BE2C (cell line): ENCODE data around the gene CYP26C1.

Experiments
- DNase-seq: peaks from one replicate; pipeline ENCODE4 v3.0.0-alpha.2; 2020
- H3K27me3 ChIP-seq: fragments of 250-450 bp; sonication (Bioruptor Pico); 2 replicates; pipeline ENCODE4 v1.5.1; 2020; ENCODE audit warnings: mild to moderate bottlenecking
- H3K36me3 ChIP-seq: fragments of 250-450 bp; sonication (Bioruptor Pico); 2 replicates; pipeline ENCODE4 v1.5.1; 2020; ENCODE audit warnings: mild to moderate bottlenecking
- H3K4me1 ChIP-seq: fragments of 250-450 bp; sonication (Bioruptor Pico); 2 replicates; pipeline ENCODE4 v1.5.1; 2020
- H3K4me3 ChIP-seq: 2 replicates; pipeline ENCODE4 v1.5.1; 2011; ENCODE audit warnings: low read depth, low read length
- H3K9me3 ChIP-seq: fragments of 250-450 bp; sonication (Bioruptor Pico); 2 replicates; pipeline ENCODE4 v1.5.1; 2020
- TF ChIP-seq, protein P1 (sequence below): IDR thresholded peaks from 2 replicates; pipeline ENCODE4 v1.5.1; 2012; ENCODE audit warnings: mild to moderate bottlenecking, low read depth, low read length

CYP26C1 gene

DNA sequence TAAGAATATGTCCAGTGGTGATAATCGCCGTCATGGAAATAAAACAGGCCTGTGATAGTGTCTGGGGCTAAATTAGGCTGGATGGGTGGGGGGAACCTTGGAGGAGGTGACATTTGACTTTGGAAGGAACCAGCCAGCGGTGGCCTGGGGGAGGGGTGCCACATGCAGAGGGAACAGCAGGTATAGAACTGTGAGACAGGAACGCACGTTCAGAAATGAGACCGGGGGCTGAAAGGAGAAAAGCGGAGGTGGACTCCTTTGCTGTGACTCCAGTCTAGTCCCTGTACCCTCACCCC, 10.5 kb downstream of the CYP26C1 start:
- Histone ChIP-seq H3K9me3 (no peaks in the 10 kb centered on the region), H3K4me1 (no peaks in the 10 kb centered on the region), H3K4me3 (no peak overlapping the region), H3K36me3 (no peaks in the 10 kb centered on the region), H3K27me3 (peaks cover 86% of the 10 kb centered on the region)
- DNase-seq: no peak
- TF ChIP-seq, protein P1, sequence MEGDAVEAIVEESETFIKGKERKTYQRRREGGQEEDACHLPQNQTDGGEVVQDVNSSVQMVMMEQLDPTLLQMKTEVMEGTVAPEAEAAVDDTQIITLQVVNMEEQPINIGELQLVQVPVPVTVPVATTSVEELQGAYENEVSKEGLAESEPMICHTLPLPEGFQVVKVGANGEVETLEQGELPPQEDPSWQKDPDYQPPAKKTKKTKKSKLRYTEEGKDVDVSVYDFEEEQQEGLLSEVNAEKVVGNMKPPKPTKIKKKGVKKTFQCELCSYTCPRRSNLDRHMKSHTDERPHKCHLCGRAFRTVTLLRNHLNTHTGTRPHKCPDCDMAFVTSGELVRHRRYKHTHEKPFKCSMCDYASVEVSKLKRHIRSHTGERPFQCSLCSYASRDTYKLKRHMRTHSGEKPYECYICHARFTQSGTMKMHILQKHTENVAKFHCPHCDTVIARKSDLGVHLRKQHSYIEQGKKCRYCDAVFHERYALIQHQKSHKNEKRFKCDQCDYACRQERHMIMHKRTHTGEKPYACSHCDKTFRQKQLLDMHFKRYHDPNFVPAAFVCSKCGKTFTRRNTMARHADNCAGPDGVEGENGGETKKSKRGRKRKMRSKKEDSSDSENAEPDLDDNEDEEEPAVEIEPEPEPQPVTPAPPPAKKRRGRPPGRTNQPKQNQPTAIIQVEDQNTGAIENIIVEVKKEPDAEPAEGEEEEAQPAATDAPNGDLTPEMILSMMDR: no peak

DNA sequence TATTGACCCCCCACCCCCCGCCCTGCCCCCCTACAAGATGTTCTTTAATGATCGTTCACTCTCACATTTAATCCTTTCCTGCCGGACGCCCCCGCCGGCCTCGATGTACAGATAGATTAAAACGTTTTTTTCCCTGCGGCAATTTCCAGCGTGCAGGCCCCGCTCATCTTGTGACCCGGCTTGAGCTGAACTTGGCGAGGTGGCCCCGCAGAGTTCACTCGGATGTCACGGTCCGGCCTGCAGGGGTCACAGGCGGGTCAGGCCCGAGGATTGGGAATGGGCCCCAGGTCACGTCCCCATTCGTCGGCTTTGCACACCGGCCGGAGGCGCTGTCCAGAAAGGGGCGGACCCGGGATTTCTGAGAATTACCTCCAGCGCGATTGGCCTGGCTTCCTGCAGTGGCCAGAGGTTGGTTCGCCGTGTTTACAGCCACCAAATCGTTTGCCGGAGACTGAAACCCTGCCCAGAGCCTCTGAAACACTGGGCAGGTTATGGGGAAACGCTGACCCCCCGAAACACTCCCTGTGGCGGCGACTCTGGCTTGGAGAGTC, 11.2 kb downstream of the CYP26C1 start:
- DNase-seq: no peak
- TF ChIP-seq, protein P1: no peak
- peak overlapping the region; percentile 25 for H3K4me3 ChIP-seq
- H3K4me1 ChIP-seq: no peaks in the 10 kb centered on the region
- H3K9me3 ChIP-seq: no peaks in the 10 kb centered on the region
- H3K36me3 ChIP-seq: no peaks in the 10 kb centered on the region
- H3K27me3 ChIP-seq: peaks cover 85% of the 10 kb centered on the region

DNA sequence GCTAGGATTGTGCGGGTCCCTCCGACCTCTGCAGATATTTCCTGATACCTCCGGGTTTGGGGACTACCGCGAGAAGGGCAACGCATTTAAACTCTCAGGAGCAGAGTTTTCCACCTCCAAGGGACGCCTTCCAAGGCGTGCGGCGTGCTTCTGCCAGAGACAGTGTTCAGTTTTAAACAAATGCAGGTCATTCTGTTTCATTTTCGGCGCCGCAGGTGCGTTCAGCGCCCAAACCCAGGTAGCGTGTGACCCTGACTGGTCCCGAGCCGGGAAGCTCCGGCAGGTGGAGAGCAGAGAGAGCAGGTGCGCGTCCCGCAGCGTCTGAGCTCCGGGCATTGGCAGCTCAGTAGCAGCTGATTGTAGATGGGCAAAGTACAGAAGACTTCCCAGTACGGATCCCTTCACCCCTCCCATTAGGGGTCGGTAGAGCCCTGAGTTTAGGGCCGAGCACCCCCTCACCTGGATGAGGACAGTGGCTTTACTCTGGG, 11.7 kb downstream of the CYP26C1 start:
- Histone ChIP-seq H3K4me1 (no peaks in the 10 kb centered on the region), H3K36me3 (no peaks in the 10 kb centered on the region), H3K9me3 (no peaks in the 10 kb centered on the region), H3K27me3 (peaks cover 81% of the 10 kb centered on the region), H3K4me3 (peak overlapping the region; percentile 25)
- TF ChIP-seq, protein P1: no peak
- no peak for DNase-seq

DNA sequence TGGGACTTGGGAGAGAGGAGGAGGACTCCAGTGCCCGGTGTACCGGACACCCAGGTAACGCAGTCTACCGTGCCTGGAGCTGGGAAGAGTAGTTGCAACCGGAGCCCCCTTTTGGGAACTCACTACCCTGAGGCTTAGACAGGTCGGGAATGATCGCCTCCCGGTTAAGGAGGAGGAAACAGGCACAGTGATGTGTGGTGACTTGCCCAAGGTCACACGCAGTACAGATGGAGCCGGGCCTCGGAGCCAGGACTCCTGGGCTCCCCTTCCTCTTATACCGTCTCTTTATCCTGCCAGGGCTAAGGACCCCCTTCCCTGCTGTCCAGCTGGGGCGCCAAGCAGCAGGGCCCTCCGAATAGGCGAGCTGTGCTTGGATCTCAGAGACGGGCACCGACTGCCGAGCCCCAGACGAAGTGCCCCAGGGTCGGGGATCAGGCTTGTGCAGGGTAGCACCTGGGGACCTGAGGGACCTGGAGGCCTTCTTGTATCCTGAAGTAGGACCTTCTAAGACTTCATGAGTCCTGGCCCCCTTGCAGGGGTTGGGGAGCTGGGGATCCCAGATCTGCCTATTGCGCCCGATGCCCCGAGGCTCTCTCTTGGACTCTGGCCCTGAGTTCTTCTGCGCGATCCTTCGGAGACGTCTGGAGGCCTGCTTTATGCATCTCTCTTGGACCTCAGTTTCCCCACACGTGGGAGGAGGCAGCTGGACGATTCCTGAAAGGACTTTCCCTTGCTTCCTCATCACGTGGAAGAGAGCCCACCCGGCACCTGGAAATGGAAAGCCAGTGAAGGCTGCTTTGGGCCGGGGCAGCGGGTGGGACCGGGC, 12.3 kb downstream of the CYP26C1 start:
- DNase-seq: no peak
- H3K36me3 ChIP-seq: no peaks in the 10 kb centered on the region
- TF ChIP-seq, protein P1: no peak
- H3K27me3 ChIP-seq: peaks cover 81% of the 10 kb centered on the region
- H3K4me3 ChIP-seq: no peak overlapping the region
- H3K9me3 ChIP-seq: no peaks in the 10 kb centered on the region
- H3K4me1 ChIP-seq: no peaks in the 10 kb centered on the region

DNA sequence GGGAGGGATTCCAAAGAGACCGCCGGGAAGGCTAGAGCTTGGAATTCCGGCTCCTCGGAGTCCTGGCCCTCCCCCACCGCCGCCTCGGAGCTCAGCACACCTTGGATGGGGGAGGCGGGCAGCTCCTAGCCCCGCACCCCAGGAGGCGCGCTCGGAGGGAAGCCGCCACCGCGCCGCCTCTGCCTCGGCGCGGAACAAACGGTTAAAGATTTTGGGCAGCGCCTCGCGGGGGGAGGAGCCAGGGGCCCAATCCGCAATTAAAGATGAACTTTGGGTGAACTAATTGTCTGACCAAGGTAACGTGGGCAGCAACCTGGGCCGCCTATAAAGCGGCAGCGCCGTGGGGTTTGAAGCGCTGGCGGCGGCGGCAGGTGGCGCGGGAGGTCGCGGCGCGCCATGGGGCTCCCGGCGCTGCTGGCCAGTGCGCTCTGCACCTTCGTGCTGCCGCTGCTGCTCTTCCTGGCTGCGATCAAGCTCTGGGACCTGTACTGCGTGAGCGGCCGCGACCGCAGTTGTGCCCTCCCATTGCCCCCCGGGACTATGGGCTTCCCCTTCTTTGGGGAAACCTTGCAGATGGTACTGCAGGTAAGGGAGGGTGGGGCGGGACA, 13.0 kb downstream of the CYP26C1 start, which contains the start of gene CYP26A1:
TSS of gene CYP26A1 (plus strand) at position 355 of the 608 bp plus-strand sequence. CDS start at position 397, 42 bp downstream.
- TF ChIP-seq, protein P1: no peak
- Histone ChIP-seq H3K36me3 (no peaks in the 10 kb centered on the region), H3K9me3 (no peaks in the 10 kb centered on the region), H3K4me3 (no peak within 1 kb of the TSS), H3K4me1 (no peaks in the 10 kb centered on the region), H3K27me3 (peaks cover 78% of the 10 kb centered on the region)
- DNase-seq: no peak
